ENCODE measurements around the gene ECHDC3.

DNA sequence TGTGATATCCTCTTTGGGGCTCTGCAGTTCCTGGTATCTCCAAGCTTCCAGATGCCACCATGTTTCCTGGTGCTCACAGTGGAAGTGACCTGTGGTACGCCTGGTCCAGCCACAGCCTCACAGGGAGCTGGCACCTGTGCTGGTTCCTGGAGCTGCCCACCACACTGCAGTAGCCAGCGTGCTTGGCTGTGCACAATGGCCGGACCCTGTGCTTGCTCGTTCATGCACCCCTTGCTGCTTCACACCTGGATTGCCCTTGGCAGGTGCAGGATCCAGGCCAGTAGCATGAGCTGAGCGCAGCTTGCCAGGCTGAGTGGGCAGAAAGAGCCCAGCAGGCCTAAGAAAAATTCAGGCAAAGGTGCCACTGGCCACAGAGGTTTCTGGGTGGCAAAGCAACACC is 11.4 kb upstream of the ECHDC3 start:
- TF ChIP-seq, protein P1, sequence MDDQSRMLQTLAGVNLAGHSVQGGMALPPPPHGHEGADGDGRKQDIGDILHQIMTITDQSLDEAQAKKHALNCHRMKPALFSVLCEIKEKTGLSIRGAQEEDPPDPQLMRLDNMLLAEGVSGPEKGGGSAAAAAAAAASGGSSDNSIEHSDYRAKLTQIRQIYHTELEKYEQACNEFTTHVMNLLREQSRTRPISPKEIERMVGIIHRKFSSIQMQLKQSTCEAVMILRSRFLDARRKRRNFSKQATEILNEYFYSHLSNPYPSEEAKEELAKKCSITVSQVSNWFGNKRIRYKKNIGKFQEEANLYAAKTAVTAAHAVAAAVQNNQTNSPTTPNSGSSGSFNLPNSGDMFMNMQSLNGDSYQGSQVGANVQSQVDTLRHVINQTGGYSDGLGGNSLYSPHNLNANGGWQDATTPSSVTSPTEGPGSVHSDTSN (IDR thresholded peaks at IDR 0.05) = no peak
- TF ChIP-seq RAD21 (conservative IDR thresholded peaks at IDR 0.05 in 1 of 2, IDR thresholded peaks at IDR 0.05 in 1 of 2) (no peak), ZC3H11A (IDR thresholded peaks at IDR 0.05) (no peak), TP53 (CRISPR knock-in tag; IDR thresholded peaks at IDR 0.05) (no peak), RFX5 (IDR thresholded peaks at IDR 0.05) (no peak), HDAC2 (IDR thresholded peaks at IDR 0.05) (no peak), RARB (CRISPR knock-in tag; IDR thresholded peaks at IDR 0.05) (no peak), CHD4 (IDR thresholded peaks at IDR 0.05; ENCODE audit: borderline replicate concordance) (no peak), NR3C1 (IDR thresholded peaks at IDR 0.05) (no peak), POLR2AphosphoS2 (conservative IDR thresholded peaks at IDR 0.05; ENCODE audit: low read length) (no peak)
- TF ChIP-seq, protein P2, sequence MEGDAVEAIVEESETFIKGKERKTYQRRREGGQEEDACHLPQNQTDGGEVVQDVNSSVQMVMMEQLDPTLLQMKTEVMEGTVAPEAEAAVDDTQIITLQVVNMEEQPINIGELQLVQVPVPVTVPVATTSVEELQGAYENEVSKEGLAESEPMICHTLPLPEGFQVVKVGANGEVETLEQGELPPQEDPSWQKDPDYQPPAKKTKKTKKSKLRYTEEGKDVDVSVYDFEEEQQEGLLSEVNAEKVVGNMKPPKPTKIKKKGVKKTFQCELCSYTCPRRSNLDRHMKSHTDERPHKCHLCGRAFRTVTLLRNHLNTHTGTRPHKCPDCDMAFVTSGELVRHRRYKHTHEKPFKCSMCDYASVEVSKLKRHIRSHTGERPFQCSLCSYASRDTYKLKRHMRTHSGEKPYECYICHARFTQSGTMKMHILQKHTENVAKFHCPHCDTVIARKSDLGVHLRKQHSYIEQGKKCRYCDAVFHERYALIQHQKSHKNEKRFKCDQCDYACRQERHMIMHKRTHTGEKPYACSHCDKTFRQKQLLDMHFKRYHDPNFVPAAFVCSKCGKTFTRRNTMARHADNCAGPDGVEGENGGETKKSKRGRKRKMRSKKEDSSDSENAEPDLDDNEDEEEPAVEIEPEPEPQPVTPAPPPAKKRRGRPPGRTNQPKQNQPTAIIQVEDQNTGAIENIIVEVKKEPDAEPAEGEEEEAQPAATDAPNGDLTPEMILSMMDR (IDR thresholded peaks at IDR 0.05) = no peak
